Neuronal stem cell (in vitro differentiated cells): ENCODE data around the gene STX11.

ENCODE experiments used
- DNase-seq: peaks from one replicate; pipeline ENCODE4 v3.0.0-alpha.2; 2013; ENCODE audit warnings: low spot score
- H2AFZ ChIP-seq: one replicate; pipeline ENCODE4 v1.6.1; 2013; ENCODE audit warnings: mild to moderate bottlenecking, low read length, inconsistent platforms
- H2AK5ac ChIP-seq: 2 replicates; pipeline ENCODE4 v1.6.1; 2013; ENCODE audit warnings: low read depth, mild to moderate bottlenecking, inconsistent platforms, low read length, moderate library complexity, mixed read lengths
- H2BK120ac ChIP-seq: 2 replicates; pipeline ENCODE4 v1.6.1; 2013; ENCODE audit warnings: low read depth, mild to moderate bottlenecking, inconsistent platforms, low read length, moderate library complexity, mixed read lengths
- H2BK12ac ChIP-seq: one replicate; pipeline ENCODE4 v1.6.1; 2013; ENCODE audit warnings: low read length, inconsistent platforms
- H2BK15ac ChIP-seq: 2 replicates; pipeline ENCODE4 v1.6.1; 2013; ENCODE audit warnings: mild to moderate bottlenecking, low read length, inconsistent platforms, mixed read lengths
- H2BK5ac ChIP-seq: one replicate; pipeline ENCODE4 v1.6.1; 2013; ENCODE audit warnings: inconsistent platforms, mild to moderate bottlenecking, low read length, moderate library complexity
- H3K14ac ChIP-seq: one replicate; pipeline ENCODE4 v1.6.1; 2013; ENCODE audit warnings: low read length, inconsistent platforms
- H3K18ac ChIP-seq: 2 replicates; pipeline ENCODE4 v1.6.1; 2013; ENCODE audit warnings: low read length, inconsistent platforms
- H3K23ac ChIP-seq: 2 replicates; pipeline ENCODE4 v1.6.1; 2013; ENCODE audit warnings: low read depth, mild to moderate bottlenecking, mixed read lengths, low read length, inconsistent platforms; ENCODE audit not compliant: poor library complexity
- H3K27ac ChIP-seq: replicated peaks from 3 replicates; pipeline ENCODE4 v1.5.1; 2013; ENCODE audit warnings: low read length, inconsistent platforms
- H3K27me3 ChIP-seq, 3 experiments: 2 replicates each; pipeline ENCODE4 v1.6.1; 2013; ENCODE audit warnings: low read length in 3 of 3, mild to moderate bottlenecking in 2 of 3, inconsistent platforms in 1 of 3, low read depth in 1 of 3, mixed read lengths in 1 of 3, moderate library complexity in 1 of 3; ENCODE audit not compliant: control insufficient read depth in 3 of 3, insufficient read depth in 3 of 3
- H3K36me3 ChIP-seq, 2 donors: replicated peaks in 1 of 2; 2 replicates each; pipeline ENCODE4 v1.6.1; 2013; ENCODE audit warnings: low read length in 2 of 2; ENCODE audit not compliant: control insufficient read depth in 2 of 2, insufficient read depth in 2 of 2
- H3K4ac ChIP-seq: 2 replicates; pipeline ENCODE4 v1.6.1; 2013; ENCODE audit warnings: inconsistent platforms, mild to moderate bottlenecking, low read length, moderate library complexity
- H3K4me1 ChIP-seq, 2 donors: 1 replicate in 1 of 2; 2 replicates in 1 of 2; pipeline ENCODE4 v1.6.1; 2013; ENCODE audit warnings: low read length in 2 of 2, low read depth in 1 of 2; ENCODE audit not compliant: control insufficient read depth in 2 of 2, insufficient read depth in 1 of 2
- H3K4me2 ChIP-seq: one replicate; pipeline ENCODE4 v1.6.1; 2013; ENCODE audit warnings: mild to moderate bottlenecking, low read length, inconsistent platforms; ENCODE audit not compliant: insufficient read depth, poor library complexity, severe bottlenecking
- H3K4me3 ChIP-seq, 2 donors: 2 replicates each; pipeline ENCODE4 v1.5.1; 2013; ENCODE audit warnings: low read length in 2 of 2, mild to moderate bottlenecking in 2 of 2, inconsistent platforms in 1 of 2, moderate library complexity in 1 of 2
- H3K79me1 ChIP-seq: one replicate; pipeline ENCODE4 v1.6.1; 2013; ENCODE audit warnings: low read depth, mild to moderate bottlenecking, inconsistent platforms, low read length, moderate library complexity
- H3K9ac ChIP-seq: one replicate; pipeline ENCODE4 v1.6.1; 2013; ENCODE audit warnings: mild to moderate bottlenecking, low read depth, low read length, inconsistent platforms; ENCODE audit not compliant: poor library complexity
- H3K9me3 ChIP-seq, 2 donors: replicated peaks in 1 of 2; 2 replicates each; pipeline versions ENCODE3 to v1.6.1; 2013; ENCODE audit warnings: low read length in 2 of 2, mild to moderate bottlenecking in 2 of 2, inconsistent platforms in 1 of 2, low read depth in 1 of 2, mixed read lengths in 1 of 2, moderate library complexity in 1 of 2; ENCODE audit not compliant: control insufficient read depth in 2 of 2, insufficient read depth in 1 of 2
- H4K8ac ChIP-seq: one replicate; pipeline ENCODE4 v1.6.1; 2013; ENCODE audit warnings: low read depth, mild to moderate bottlenecking, inconsistent platforms, low read length, moderate library complexity
- H4K91ac ChIP-seq: one replicate; pipeline ENCODE4 v1.6.1; 2013; ENCODE audit warnings: low read length, low read depth, mild to moderate bottlenecking, inconsistent platforms; ENCODE audit not compliant: poor library complexity
- WGBS, 2 donors: extraction: QIAGEN DNeasy Blood & Tissue Kit; methylation state at CpG; one replicate each; pipeline ENCODE4 v1.1.7; 2013; ENCODE audit warnings: missing lambda C conversion rate in 2 of 2, mixed read lengths in 1 of 2; ENCODE audit not compliant: insufficient read length in 2 of 2, insufficient replicate concordance in 1 of 2; ENCODE audit errors: extremely low coverage in 2 of 2; 5-methylcytosine and 5-hydroxymethylcytosine counted together

Gene STX11

GRCh38 chr6:144234935-144235334 lies 84.6 kb downstream of the STX11 start:
- no peak for DNase-seq
- H3K9ac ChIP-seq, result no peak overlapping the region
- H3K4ac ChIP-seq, result no peak overlapping the region
- H3K79me1 ChIP-seq, result no peaks in the 10 kb centered on the region
- H4K8ac ChIP-seq, result no peak overlapping the region
- H2BK15ac ChIP-seq, result no peak overlapping the region
- H3K27ac ChIP-seq, result no peak overlapping the region
- H3K36me3 ChIP-seq, result no peaks in the 10 kb centered on the region
- H3K18ac ChIP-seq, result no peak overlapping the region
- WGBS, 2 donors, result no CpG with 5 or more reads among the region's 4 CpGs
- no peaks in the 10 kb centered on the region for H3K27me3 ChIP-seq
- no peak overlapping the region for H3K4me3 ChIP-seq
- H2BK5ac ChIP-seq, result no peak overlapping the region
- no peak overlapping the region for H2AFZ ChIP-seq
- H3K4me2 ChIP-seq, result no peak overlapping the region
- no peak overlapping the region for H4K91ac ChIP-seq
- no peak overlapping the region for H2BK120ac ChIP-seq
- H3K14ac ChIP-seq, result no peak overlapping the region
- no peaks in the 10 kb centered on the region for H3K4me1 ChIP-seq
- H3K9me3 ChIP-seq, result peaks cover 3 to 6% of the 10 kb centered on the region in 2 donors
- no peak overlapping the region for H3K23ac ChIP-seq
- H2AK5ac ChIP-seq, result no peak overlapping the region
- H2BK12ac ChIP-seq, result no peak overlapping the region
